GM10266 (cell line): ENCODE data around the gene EPB41L4A.

Experiments
- DNase-seq: peaks from one replicate; pipeline ENCODE4 v3.0.0; 2012; ENCODE audit errors: extremely low spot score
- CTCF ChIP-seq: IDR thresholded peaks from 2 replicates; pipeline ENCODE4 v1.5.1; 2012; ENCODE audit warnings: mild to moderate bottlenecking, low read depth; ENCODE audit not compliant: control insufficient read depth, insufficient read depth; ENCODE audit errors: missing control alignments

Gene EPB41L4A

GRCh38 chr5:112289465-112289864 lies 129.6 kb downstream of the EPB41L4A start:
- no peak for TF ChIP-seq CTCF
- no peak for DNase-seq

GRCh38 chr5:112283943-112284929 lies 134.8 kb downstream of the EPB41L4A start:
- no peak for DNase-seq
- no peak for TF ChIP-seq CTCF

- no peak for DNase-seq
- TF ChIP-seq CTCF, result no peak
These were observed 136.0 kb downstream of the EPB41L4A start for GRCh38 chr5:112283034-112283582.

- DNase-seq, result no peak
- no peak for TF ChIP-seq CTCF
These were observed 140.0 kb downstream of the EPB41L4A start for GRCh38 chr5:112279082-112279481.

- TF ChIP-seq CTCF, result no peak
- DNase-seq, result no peak
These were observed 142.1 kb downstream of the EPB41L4A start for GRCh38 chr5:112276991-112277390.

GRCh38 chr5:112275671-112276070 lies 143.4 kb downstream of the EPB41L4A start:
- DNase-seq, result no peak
- TF ChIP-seq CTCF, result no peak
